Thyroid gland (tissue), 4 donors: ENCODE results near the gene GMFB. TPM values are rescaled to one million over a fixed set of nuclear protein-coding genes. Genes with fewer than 3 reads are reported as not detected.

ENCODE experiments used
- DNase-seq, 2 donors: peaks; one replicate each; pipeline ENCODE4 v3.0.0-alpha.2; 2019
- H3K27ac ChIP-seq, 3 donors: fragments of 200-600 bp; sonication (generic); 1 replicate in 2 of 3; 2 replicates in 1 of 3; pipeline ENCODE4 v1.5.1; 2016 to 2019; ENCODE audit warnings: mild to moderate bottlenecking in 1 of 3, moderate library complexity in 1 of 3
- H3K27me3 ChIP-seq: fragments of 200-600 bp; sonication (generic); one replicate; pipeline ENCODE4 v1.5.1; 2019
- H3K36me3 ChIP-seq, 2 donors: fragments of 200-600 bp; sonication (generic); one replicate each; pipeline ENCODE4 v1.5.1; 2016 to 2019
- H3K4me1 ChIP-seq, 2 donors: fragments of 200-600 bp; sonication (generic); one replicate each; pipeline ENCODE4 v1.5.1; 2017 to 2019
- H3K4me3 ChIP-seq, 3 donors: fragments of 200-600 bp; sonication (generic); replicated peaks in 1 of 3; 1 replicate in 2 of 3; 2 replicates in 1 of 3; pipeline ENCODE4 v1.5.1; 2016; ENCODE audit warnings: mild to moderate bottlenecking in 1 of 3
- H3K9me3 ChIP-seq: fragments of 200-600 bp; sonication (generic); one replicate; pipeline ENCODE4 v1.5.1; 2017
- CTCF ChIP-seq, 6 experiments: fragments of 200-600 bp in 3 of 6; fragments of 450-650 bp in 3 of 6; sonication (generic) in 3 of 6; IDR thresholded peaks; one replicate each; pipeline ENCODE4 v1.5.1; 2016 to 2019; ENCODE audit warnings: antibody characterized with exemption in 6 of 6, mild to moderate bottlenecking in 2 of 6, inconsistent platforms in 1 of 6, moderate library complexity in 1 of 6
- POLR2A ChIP-seq, 2 donors: fragments of 450-650 bp; IDR thresholded peaks; one replicate each; pipeline ENCODE4 v1.6.1; 2017; ENCODE audit warnings: antibody characterized with exemption in 2 of 2, mild to moderate bottlenecking in 2 of 2, moderate library complexity in 1 of 2
- WGBS, 2 donors: methylation state at CpG; one replicate each; pipeline ENCODE4 v1.1.5; 2017; 5-methylcytosine and 5-hydroxymethylcytosine counted together
- intact Hi-C: fragments of 100-400 bp; cut with DNase I; formaldehyde crosslinking; loops from one replicate; pipeline ENCODE4 v1.15.1; 2023
- total RNA-seq, 4 donors: library from RNA; depleted of rRNA; stranded (reverse); fragments of >200 nt; gene quantifications; one replicate each; pipeline ENCODE4 v1.2.3, GENCODE V29; 2016

GMFB gene
- total RNA-seq, 4 donors from 2014 or later, result 43.9 to 73.1 (median 57.4) TPM

DNA sequence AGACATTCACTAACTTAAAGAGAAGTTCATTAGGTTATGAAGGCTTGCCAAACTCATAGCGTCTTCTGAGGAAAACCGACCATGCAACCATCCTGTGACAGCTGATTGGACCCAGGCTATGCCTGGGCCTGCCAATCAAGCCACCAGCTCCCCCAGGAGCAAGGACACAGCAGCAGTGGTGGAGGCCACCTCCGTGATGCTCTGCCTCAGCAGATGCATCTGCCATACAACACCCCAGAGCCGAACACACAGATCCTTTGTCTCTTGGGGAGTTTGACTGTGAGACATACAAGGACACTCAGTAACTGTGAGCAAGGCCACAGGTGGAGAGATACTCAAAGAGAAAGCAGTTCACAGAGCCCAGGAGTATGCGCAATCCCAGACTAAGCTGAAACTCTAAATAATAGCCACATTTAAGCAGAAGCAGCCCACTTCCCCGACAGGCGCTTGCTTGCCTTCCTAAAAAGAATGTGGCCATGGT, 37.6 kb downstream of the GMFB start:
- Histone ChIP-seq H3K27ac (no peak overlapping the region), H3K4me1 (peaks cover 0 to 16% of the 10 kb centered on the region in 2 donors), H3K27me3 (no peaks in the 10 kb centered on the region), H3K4me3 (no peak overlapping the region), H3K36me3 (no peaks in the 10 kb centered on the region), H3K9me3 (no peaks in the 10 kb centered on the region)
- DNase-seq, result no peak
- TF ChIP-seq CTCF (IDR thresholded peaks at IDR 0.05) (no peak), POLR2A (IDR thresholded peaks at IDR 0.05) (no peak)
- WGBS, 2 donors, result 86 to 90% methylated on average over 6 to 7 of the region's 7 CpGs
- intact Hi-C loops, result no loop called here

- intact Hi-C loops, result no loop called here
- H3K36me3 ChIP-seq, result no peaks in the 10 kb centered on the region
- TF ChIP-seq CTCF (IDR thresholded peaks at IDR 0.05), result no peak
- no peak for DNase-seq
- no peaks in the 10 kb centered on the region for H3K9me3 ChIP-seq
- peaks cover 4 to 21% of the 10 kb centered on the region in 2 donors for H3K4me1 ChIP-seq
- WGBS, 2 donors, result 75 to 80% methylated on average over 3 of the region's 3 CpGs
- no peak overlapping the region for H3K4me3 ChIP-seq
- H3K27me3 ChIP-seq, result no peaks in the 10 kb centered on the region
- no peak overlapping the region for H3K27ac ChIP-seq
Measured at GRCh38 chr14:54450535-54450934, 38.2 kb downstream of the GMFB start.

DNA sequence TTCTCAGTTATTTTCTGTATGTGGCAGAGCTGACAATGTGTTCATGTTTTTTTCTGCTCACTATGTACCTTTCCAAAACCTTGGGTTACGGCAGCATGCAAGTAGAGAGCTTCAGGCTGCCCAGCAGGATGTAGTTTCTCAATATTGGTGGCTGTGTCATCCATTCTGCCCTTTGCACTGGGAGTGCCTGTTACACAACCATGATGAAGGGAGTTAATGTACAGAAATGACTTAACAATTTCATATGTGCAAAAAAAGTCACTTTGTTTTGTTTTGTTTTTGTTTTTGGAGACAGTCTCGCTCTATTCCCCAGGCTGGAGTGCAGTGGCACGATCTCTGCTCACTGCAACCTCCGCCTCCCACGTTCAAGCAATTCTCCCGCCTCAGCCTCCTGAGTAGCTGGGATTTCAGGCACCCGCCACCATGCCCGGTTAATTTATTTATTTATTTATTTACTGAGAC, 41.5 kb downstream of the GMFB start:
- no peak for DNase-seq
- Histone ChIP-seq H3K36me3 (no peaks in the 10 kb centered on the region), H3K4me1 (peaks cover 5 to 21% of the 10 kb centered on the region in 2 donors), H3K27me3 (no peaks in the 10 kb centered on the region), H3K9me3 (no peaks in the 10 kb centered on the region), H3K4me3 (no peak overlapping the region), H3K27ac (no peak overlapping the region)
- 91 to 92% methylated on average over 8 of the region's 8 CpGs for WGBS, 2 donors
- TF ChIP-seq CTCF (IDR thresholded peaks at IDR 0.05) (no peak), POLR2A (IDR thresholded peaks at IDR 0.05) (no peak)
- intact Hi-C loops, result no loop called here

DNA sequence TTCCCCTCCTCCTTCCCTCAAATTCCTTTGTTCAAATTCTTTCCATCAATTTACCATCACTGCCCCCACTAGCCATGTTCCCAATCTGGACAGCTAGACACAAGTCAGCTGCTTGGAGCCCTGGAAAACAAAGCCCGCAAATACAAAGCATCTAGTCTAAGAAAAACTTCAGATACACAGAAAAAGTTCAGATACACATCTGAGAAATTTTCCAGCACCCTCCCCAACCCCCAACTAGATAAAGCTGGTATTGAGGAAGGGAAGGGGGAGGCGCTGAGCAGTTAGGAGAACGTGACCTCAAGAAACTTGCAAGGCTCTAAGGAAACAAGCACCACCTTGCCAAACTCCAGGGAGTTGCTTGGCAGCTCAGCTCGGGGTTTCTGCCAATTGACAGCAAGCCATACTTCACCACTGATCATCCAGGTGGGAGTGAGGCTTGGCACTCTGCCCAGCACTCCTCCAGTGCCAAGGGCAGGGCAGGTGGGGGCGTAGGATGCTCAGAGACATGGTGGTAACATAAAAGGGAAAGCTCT, 42.6 kb downstream of the GMFB start:
- Histone ChIP-seq H3K36me3 (no peaks in the 10 kb centered on the region), H3K4me3 (no peak overlapping the region), H3K4me1 (peaks cover 8 to 21% of the 10 kb centered on the region in 2 donors), H3K27ac (peak overlapping the region in 1 of 3 donors; percentile 28), H3K27me3 (no peaks in the 10 kb centered on the region), H3K9me3 (no peaks in the 10 kb centered on the region)
- intact Hi-C loops, result no loop called here
- no peak for TF ChIP-seq CTCF (IDR thresholded peaks at IDR 0.05)
- WGBS, 2 donors, result 10 to 15% methylated on average over 5 of the region's 5 CpGs
- DNase-seq, result peak; percentile 90 to 93

DNA sequence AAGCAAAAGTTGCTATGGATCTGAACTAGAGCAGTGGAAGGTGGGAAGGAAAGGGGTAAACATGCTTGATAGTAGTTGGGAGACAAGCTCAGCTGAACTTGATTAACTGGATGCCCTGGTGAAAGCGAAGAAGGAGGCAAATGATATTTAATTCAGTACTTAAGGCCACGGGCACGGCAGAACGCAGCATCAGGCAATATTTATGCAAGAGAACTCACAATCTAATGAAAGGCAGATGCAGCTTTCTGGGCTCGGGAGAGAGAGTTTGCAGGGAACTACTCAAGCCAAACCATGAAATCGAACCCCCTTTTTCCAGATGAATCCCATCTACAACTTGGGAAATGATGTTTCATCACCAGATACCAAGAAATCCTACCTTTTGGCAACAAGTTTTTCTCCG, 44.1 kb downstream of the GMFB start:
- Histone ChIP-seq H3K27ac (no peak overlapping the region), H3K4me1 (peaks cover 17 to 23% of the 10 kb centered on the region in 2 donors), H3K4me3 (no peak overlapping the region), H3K27me3 (no peaks in the 10 kb centered on the region), H3K9me3 (no peaks in the 10 kb centered on the region), H3K36me3 (no peaks in the 10 kb centered on the region)
- no peak for DNase-seq
- intact Hi-C loops, result no loop called here
- 87 to 90% methylated on average over 7 of the region's 7 CpGs for WGBS, 2 donors
- no peak for TF ChIP-seq POLR2A (IDR thresholded peaks at IDR 0.05)
- no peak for TF ChIP-seq CTCF (IDR thresholded peaks at IDR 0.05)
